GM21528 (cell line): ENCODE data around the gene PCBP3.
"Not testable (repeated sequence)": the region's sequence is repeated elsewhere in the genome, so short reads cannot be mapped to it uniquely, and the experiment has no call there.

ENCODE experiments used
- ATAC-seq: cut with Tn5 transposase; IDR thresholded peaks from one replicate; pipeline ENCODE4 v1.9.1; 2021; ENCODE audit warnings: mild to moderate bottlenecking, moderate library complexity; ENCODE audit not compliant: unreplicated experiment, low FRiP score

The PCBP3 gene

GRCh38 chr21:45720204-45720603 lies 76.7 kb downstream of the PCBP3 start:
- not testable (repeated sequence) for ATAC-seq

DNA sequence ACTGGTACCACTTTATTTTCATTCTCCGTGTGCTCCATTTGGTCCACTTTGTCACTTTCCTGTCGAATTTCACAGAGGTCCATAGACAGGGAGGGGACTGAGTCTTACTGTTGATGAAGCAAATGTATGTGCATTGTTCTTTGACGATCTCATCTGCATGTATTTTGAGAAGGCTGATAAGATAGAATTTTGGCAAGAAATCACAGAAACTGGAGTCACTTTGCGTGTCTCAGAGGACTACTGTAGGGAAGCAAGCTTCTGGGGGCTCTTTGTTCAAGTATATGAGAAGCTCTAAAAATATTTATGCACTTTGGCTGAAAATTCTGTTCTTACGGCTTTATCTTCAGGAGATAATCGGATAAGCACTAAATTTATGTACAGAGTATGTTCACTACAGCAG lies 78.1 kb downstream of the PCBP3 start:
- no peak for ATAC-seq

- ATAC-seq, result no peak
Measured at GRCh38 chr21:45723049-45723958, 79.8 kb downstream of the PCBP3 start.

DNA sequence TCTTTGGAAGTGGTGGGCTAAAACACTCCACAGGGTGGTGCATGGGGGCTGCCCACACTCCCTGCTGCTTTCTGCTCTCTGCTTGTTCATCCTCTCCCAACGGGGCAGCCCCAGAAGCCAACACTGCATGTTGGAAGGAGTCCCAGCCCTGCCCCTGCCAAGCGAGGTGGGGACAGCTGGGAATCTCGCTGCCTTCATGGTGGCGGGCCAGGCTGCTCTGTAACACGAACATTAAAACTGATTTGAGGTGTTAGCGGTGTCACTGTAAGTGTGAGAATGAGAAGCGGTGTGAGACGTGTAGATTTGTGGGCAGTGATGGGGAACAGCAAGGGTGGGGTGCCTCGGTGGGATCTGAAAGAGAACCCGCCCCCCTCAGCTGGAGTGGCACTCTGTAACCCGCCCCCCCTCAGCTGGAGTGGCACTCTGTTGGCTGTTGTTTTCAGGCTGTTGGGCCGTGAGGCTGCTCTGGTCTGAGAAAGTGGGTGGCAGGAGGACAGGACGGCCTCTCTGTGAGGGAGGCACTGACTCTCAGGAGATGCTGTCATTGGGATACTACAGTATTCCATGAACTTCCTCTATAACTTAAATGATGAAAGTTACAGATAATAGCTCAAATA lies 80.9 kb downstream of the PCBP3 start:
- no peak for ATAC-seq

DNA sequence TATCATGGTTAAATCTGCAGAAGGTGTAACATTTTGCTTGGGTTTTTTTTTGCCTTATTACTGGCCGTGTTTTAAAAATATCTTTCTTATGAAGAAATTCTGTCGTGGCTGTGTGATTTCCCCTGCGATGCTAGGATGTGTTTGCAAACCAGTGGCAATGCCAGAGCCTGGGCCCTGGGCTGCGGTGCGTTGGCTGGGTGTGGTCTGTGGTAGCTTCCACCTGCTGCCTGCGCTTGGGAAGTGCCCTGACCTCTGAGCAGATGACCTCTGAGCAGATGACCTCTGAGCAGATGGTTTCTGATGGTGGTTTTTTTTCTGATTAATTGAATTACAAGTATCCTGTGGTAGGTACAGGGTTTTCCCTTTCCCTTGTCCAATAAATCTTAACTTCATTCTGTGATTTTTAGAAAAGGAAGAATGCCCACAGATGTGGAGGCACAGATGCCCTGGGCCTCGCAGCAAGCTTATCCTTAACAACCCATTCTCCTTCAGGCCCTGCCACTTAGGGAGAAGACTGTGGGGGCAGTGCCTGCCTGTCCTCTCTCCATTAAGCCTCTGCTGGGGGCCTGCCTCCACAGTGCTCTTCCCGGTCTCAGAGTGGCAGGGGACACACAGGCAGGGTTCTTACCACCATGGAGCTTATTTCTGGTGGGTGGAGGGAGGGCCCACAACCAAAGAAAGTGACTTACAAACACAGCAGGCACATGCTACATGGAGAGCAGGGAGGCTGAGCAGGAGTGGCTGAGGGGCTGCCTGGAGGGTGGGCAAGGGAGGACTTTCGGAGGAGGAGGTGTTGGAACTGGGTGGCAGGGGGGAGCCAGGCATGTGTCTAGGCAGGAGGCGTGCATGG lies 81.7 kb downstream of the PCBP3 start:
- ATAC-seq, result no peak

DNA sequence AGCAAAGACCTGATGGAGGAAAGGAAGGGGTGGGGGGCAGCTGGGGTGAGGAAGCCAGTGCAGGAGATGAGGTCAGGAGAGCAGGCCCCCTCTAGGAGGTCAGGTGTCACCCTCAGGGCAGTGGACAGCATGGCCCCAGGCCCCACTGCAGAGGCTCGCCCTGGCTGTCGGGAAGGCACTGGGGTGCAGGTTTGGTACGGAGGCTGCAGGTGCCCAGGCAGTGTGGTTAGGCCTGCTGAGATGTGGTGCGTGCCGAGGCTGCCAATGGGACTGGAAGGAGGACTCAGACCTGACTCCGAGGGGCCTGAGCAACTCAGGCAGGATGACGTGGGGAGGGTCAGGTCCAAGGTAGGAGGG lies 82.3 kb downstream of the PCBP3 start:
- no peak for ATAC-seq

DNA sequence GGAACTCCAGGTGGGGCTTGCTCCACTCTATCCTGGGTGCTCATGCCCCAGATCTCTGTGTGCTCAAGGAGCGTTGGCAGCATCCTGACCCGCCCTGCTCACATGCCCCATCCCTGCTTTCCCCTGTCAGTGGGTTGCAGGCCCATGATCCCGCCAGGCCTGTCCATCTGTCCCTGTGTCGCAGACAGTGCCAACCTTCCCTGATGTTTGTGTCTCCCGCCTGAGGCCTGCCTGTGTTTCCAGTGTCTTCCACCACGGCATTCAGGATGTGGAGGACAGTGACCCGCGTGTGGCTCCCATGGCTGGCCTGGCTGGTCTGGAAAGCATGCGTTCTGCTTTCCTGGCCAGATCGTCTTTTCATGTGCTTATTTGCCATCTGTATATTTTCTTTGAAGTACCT lies 82.9 kb downstream of the PCBP3 start:
- no peak for ATAC-seq

DNA sequence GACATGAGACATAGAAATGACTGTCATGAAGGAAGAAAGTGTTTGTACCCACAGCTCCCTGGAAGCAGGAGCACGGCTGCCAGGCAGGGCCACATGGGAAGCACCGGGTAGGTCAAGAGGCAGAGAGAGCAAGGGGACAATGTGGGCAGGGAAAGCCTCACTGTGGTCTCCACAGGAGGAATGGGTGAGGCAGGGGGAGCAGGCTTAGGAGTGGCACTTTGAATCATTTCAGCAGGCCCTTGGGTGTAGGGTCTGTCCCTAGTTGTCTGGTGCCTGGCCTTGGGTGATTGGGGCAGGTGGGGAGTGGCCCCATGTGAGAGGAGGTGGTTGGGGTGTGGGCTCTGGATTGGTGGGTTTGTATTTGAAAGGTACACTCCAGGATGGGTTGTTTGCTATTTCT lies 83.9 kb downstream of the PCBP3 start:
- no peak for ATAC-seq

DNA sequence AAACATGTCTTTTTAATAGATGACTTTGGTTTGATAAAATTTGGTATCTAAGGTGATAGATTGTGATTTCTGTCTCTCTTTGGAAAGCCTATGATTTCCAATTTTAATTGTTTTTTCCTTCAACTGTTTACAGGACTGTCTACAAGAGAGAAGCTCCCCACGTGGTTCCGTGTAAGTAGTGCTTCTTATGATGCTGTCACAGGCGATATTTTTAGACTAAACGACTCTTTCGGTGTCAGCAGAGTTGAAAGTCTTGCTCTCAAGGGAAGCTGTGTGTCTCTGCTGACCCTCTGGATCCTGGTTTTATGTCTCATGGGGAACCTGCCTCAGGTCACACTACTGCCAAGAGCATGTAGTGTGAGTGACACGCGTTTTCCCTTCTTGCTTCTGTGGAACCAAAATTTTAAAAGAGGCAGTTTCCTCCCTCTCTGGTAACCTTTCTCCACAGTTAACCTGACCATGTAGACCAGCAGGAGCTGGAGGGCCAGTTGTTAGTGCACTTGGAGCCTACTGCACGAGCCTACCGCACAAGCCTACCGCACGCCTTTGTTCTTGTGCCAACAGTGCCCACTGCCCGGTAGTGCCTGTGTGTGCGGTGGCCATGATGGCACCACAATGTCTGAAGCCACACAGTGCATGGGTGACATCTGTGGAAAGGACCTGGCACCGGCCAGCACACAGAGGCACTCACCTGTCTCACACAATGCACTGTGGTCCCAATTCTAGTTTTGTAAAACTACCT lies 91.9 kb downstream of the PCBP3 start:
- ATAC-seq, result no peak

GRCh38 chr21:45736042-45736689 lies 92.6 kb downstream of the PCBP3 start:
- no peak for ATAC-seq

- ATAC-seq, result no peak
Measured at GRCh38 chr21:45736690-45737484, 93.4 kb downstream of the PCBP3 start.

GRCh38 chr21:45737485-45738166 lies 94.1 kb downstream of the PCBP3 start:
- ATAC-seq, result no peak

- no peak for ATAC-seq
Measured at GRCh38 chr21:45739218-45740087, 95.9 kb downstream of the PCBP3 start.

GRCh38 chr21:45740088-45740440 lies 96.5 kb downstream of the PCBP3 start:
- ATAC-seq, result no peak

DNA sequence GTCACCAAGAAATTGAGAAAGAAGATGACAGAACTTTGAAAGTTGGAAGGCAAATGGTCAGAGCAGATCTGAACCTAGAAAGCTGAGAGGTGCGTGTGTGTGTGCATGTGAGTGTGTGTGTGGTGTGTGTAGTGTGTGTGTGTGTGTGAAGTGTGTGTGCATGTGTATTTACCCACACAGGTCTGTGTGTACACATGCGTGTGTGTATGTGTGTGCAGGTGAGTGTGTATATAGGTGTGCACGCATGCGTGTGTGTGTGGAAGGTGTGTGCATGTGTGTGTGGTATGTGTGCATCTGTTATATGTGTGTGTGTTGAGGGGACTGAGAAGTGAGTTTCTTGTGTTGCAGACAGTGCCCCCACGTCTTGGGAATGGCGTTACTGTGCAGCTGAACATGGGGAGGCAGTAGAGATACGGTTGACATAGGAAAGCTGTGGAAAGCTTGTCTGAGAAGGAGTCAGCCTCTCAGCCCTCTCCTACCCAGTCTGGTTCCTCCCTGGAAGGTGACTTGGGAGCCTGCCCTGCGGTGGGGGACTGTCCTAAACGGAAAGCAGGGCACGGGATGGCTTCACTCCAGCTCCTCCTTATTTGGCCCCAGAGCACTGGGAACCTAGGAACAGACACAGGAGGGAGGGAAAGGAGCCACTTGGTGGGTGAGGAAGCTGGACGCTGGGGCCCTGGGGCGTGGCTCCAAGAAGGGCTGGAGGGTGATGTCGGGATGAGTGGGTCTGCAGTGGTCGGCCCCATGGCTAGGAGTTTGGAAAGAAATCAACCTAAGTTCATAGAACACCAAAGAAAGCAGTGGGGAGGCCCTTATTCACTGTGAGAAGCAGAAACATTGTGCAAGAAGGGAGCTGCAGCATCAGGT lies 97.2 kb downstream of the PCBP3 start:
- ATAC-seq, result no peak

DNA sequence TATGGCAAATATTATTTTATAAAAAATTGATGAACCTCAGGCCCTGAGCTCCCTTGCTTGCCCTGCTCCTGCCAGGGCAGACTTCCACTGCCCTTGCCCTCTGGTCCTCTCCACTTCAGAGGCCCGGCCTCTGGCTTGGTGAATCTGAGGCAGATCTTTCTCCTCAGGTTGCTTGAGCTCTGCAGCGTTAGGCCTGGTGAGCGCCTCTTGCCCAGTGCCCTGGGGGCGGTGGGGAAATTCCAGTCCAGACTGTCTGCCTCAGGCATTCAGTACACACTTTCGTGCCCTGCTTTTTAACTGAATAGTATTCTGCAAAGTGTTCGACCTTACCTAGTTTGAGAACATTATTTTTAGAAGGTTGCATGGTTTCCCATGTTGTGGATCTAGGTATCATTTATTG lies 98.2 kb downstream of the PCBP3 start:
- no peak for ATAC-seq

GRCh38 chr21:45742247-45742646 lies 98.7 kb downstream of the PCBP3 start:
- ATAC-seq, result no peak
